OCI-LY7 (cell line): ENCODE results near the gene AJUBA. TPM values are rescaled to one million over a fixed set of nuclear protein-coding genes. Genes with fewer than 3 reads are reported as not detected.

Experiments used
- BruUV-seq: library from RNA; stranded (reverse); fragments of 400-500 nt; replicated peaks from 2 replicates; lab custom pipeline; 2021; lab: Mats Ljungman, UMichigan
- CTCF ChIA-PET: fragments of 300-600 bp; sonication (Branson Sonifier 250); formaldehyde crosslinking; loops from one replicate; lab custom pipeline; 2022; ENCODE audit warnings: antibody characterized with exemption; ENCODE audit not compliant: unreplicated experiment; lab: Charles Lee
- POLR2A ChIA-PET: fragments of 300-600 bp; sonication (Branson Sonifier 250); formaldehyde crosslinking; loops from one replicate; lab custom pipeline; 2022; ENCODE audit warnings: antibody characterized with exemption; lab: Charles Lee
- DNase-seq: peaks from one replicate; pipeline ENCODE4 v3.0.0-alpha.2; 2015; ENCODE audit warnings: low spot score
- H2AFZ ChIP-seq: fragments of 200-600 bp; sonication (generic), shearing (Covaris generic); 2 replicates; pipeline ENCODE4 v1.6.1; 2014; ENCODE audit warnings: mild to moderate bottlenecking, antibody characterized with exemption, low read length, moderate library complexity
- H3K27ac ChIP-seq: fragments of 200-600 bp; sonication (generic); 2 replicates; pipeline ENCODE4 v1.5.1; 2014; ENCODE audit warnings: mixed run types, low read depth, mild to moderate bottlenecking, moderate library complexity, low read length, inconsistent platforms; ENCODE audit not compliant: poor library complexity, severe bottlenecking
- H3K36me3 ChIP-seq: fragments of 200-600 bp; sonication (generic); 2 replicates; pipeline ENCODE4 v1.6.1; 2014; ENCODE audit warnings: mild to moderate bottlenecking, antibody characterized with exemption, low read length, moderate library complexity, mixed read lengths; ENCODE audit not compliant: insufficient read depth
- H3K4me1 ChIP-seq: fragments of 200-600 bp; sonication (generic); 2 replicates; pipeline ENCODE4 v1.5.1; 2014; ENCODE audit warnings: mild to moderate bottlenecking, low read length; ENCODE audit not compliant: insufficient read depth, poor library complexity, severe bottlenecking
- H3K4me2 ChIP-seq: fragments of 200-600 bp; sonication (generic); 2 replicates; pipeline ENCODE4 v1.6.1; 2014; ENCODE audit warnings: mild to moderate bottlenecking, low read length
- H3K4me3 ChIP-seq: fragments of 200-600 bp; sonication (generic); 2 replicates; pipeline ENCODE4 v1.5.1; 2014; ENCODE audit warnings: mild to moderate bottlenecking, low read depth, low read length; ENCODE audit not compliant: poor library complexity, severe bottlenecking
- H3K79me2 ChIP-seq: fragments of 200-600 bp; sonication (generic); 2 replicates; pipeline ENCODE4 v1.6.1; 2016; ENCODE audit warnings: low read depth, mild to moderate bottlenecking, low read length, moderate library complexity, mixed read lengths; ENCODE audit not compliant: insufficient read depth
- H3K9me2 ChIP-seq: fragments of 200-600 bp; sonication (generic); 2 replicates; pipeline ENCODE4 v1.6.1; 2016; ENCODE audit warnings: mild to moderate bottlenecking, low read length, mixed read lengths; ENCODE audit not compliant: insufficient read depth
- H3K9me3 ChIP-seq: fragments of 200-600 bp; sonication (generic); 2 replicates; pipeline ENCODE4 v1.6.1; 2014; ENCODE audit warnings: mild to moderate bottlenecking, mixed run types, low read length, mixed read lengths
- H4K20me1 ChIP-seq: fragments of 200-600 bp; sonication (generic); 2 replicates; pipeline ENCODE4 v1.6.1; 2014; ENCODE audit warnings: mild to moderate bottlenecking, antibody characterized with exemption, low read length, moderate library complexity, mixed read lengths; ENCODE audit not compliant: insufficient read depth
- EZH2phosphoT487 ChIP-seq: fragments of 200-600 bp; sonication (generic); IDR thresholded peaks from 2 replicates; pipeline ENCODE4 v1.6.1; 2018; ENCODE audit warnings: low read depth, borderline replicate concordance, mild to moderate bottlenecking, mixed run types, antibody characterized with exemption, low read length, moderate library complexity, mixed read lengths
- intact Hi-C: fragments of 100-400 bp; cut with micrococcal nuclease; formaldehyde crosslinking; loops from one replicate; pipeline ENCODE4 v1.10.0; 2022; ENCODE audit not compliant: unreplicated experiment
- total RNA-seq, 2 experiments: library from RNA; depleted of rRNA in 1 of 2; stranded (reverse); fragments of >200 nt in 1 of 2; shearing (Covaris generic) in 1 of 2; gene quantifications; 2 replicates each; pipeline ENCODE4 v1.2.3, GENCODE V29; 2014 to 2022
- TF ChIP-seq, protein P1 (sequence below): fragments of 200-600 bp; sonication (generic); conservative IDR thresholded peaks from 2 replicates; pipeline ENCODE4 v1.5.1; 2014; ENCODE audit warnings: mild to moderate bottlenecking, antibody characterized with exemption, low read length, moderate library complexity, mixed read lengths

The AJUBA gene
- total RNA-seq, 2 experiments from 2014 or later, result 0.22 to 0.88 TPM

DNA sequence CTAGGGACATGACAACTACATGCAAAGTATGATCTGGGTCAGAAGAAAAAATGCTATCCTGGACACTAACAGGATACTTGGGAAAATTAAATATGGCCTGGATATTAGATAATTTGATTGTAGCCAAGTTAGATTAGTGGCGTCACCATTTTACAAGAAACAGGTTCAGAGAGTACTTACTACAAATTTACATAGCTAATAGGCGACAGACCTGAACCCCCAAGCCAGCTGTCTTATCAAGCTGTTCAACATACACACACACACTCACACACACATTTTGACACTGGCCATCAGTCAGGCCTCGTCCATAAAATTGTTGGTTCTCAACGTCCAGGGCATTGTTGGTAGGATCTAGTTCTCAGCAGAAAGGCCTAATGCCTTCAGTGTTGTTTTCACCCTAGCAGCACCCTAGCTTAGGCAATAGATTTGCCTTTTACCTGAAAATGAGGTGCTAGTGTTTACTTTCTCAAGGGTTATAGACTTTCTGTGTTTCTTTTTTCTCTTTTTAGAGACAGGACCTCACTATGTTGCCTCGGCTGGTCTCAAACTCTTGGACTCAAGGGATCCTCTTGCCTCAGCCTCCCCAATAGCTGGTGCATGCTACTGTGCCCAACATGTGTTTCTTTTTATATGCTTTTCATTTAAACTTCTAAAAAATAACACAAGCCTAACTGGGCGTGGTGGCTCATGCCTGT lies 30.9 kb upstream of the AJUBA start:
- Histone ChIP-seq H3K36me3 (no peaks in the 10 kb centered on the region), H3K4me3 (no peak overlapping the region), H3K9me2 (no peaks in the 10 kb centered on the region), H2AFZ (peak overlapping the region; percentile 10; the same call in 1 of the 2 replicates), H3K79me2 (peaks cover 11% of the 10 kb centered on the region; the same call in 1 of the 2 replicates), H3K4me2 (no peak overlapping the region), H3K27ac (no peak overlapping the region), H3K9me3 (no peaks in the 10 kb centered on the region), H3K4me1 (peaks cover 20% of the 10 kb centered on the region), H4K20me1 (no peaks in the 10 kb centered on the region)
- ChIA-PET CTCF (interaction anchor here (1.5 kb wide), 1 partner anchor 27 kb away, joined by 3 read pairs; no protein-coding TSS in a partner anchor), POLR2A (interaction anchor here (0.8 kb wide), 1 partner anchor 447 kb away, joined by 4 read pairs; no protein-coding TSS in a partner anchor)
- no peak for TF ChIP-seq EZH2phosphoT487
- DNase-seq, result no peak
- BruUV-seq, result no TSS peak
- intact Hi-C loops, result no loop called here

DNA sequence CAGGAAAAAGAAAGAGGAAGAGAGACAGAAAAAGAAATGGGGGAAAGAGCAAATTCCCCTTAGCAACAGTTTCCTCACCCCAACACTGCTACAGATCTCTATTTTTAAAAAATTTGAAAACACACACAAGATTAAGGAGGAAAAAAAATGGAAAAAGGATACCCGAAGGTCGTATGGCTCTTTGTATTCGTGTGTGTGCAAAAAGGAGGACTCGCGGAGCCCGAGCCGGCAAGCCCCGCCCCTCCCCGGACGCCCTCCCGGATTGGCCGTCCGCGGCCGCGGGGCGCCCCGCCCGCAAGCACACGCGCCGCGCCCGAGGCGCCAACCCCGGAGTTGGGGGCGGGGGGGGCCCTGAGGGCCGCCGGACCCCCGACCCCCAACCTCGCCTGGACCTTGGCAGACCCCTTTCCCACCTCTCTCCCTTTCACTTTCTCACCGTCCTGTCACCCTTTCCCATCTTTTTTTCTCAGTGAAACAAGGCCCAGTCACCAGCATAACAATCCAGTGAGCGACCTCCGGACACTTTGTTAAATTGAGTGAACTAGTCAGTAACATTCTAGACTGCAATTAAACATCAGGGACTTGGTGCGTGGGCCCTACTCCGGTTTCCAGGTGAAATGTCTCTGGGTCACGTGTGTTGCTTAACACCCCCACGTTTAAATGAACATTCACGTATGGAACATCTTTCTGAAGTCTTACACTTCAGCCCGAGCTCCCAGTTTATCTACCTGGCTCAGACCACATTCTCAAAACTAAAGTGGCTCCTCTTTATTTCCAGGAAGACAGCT lies 27.8 kb upstream of the AJUBA start, which contains the start of gene C14orf93:
C14orf93 (minus strand) TSS at position 205 of the 788 bp plus-strand sequence. CDS start 11,120 bp downstream, outside the sequence.
- Histone ChIP-seq H3K9me2 (no peaks in the 10 kb centered on the region), H3K27ac (peak within 1 kb of the TSS; percentile 82), H3K4me1 (peaks cover 44% of the 10 kb centered on the region), H4K20me1 (no peaks in the 10 kb centered on the region), H3K79me2 (peaks cover 32% of the 10 kb centered on the region; the same call in 1 of the 2 replicates), H3K4me3 (peak within 1 kb of the TSS; percentile 68), H3K4me2 (peak within 1 kb of the TSS; percentile 100), H3K36me3 (no peaks in the 10 kb centered on the region), H2AFZ (peak within 1 kb of the TSS; percentile 99), H3K9me3 (no peaks in the 10 kb centered on the region)
- ChIA-PET POLR2A (interaction anchor here (0.5 to 2.0 kb wide), 5 partner anchors 9 to 283 kb away, joined by 3 to 11 read pairs (median 3); no protein-coding TSS in a partner anchor), CTCF (no interaction called here)
- BruUV-seq, result no TSS peak
- intact Hi-C loops, result loop anchor here (1.0 to 5.0 kb wide), 4 partner anchors 24 to 453 kb away; partner anchors contain the start of genes LRP10, PPP1R3E and PSMB5
- DNase-seq, result peak; percentile 86
- TF ChIP-seq EZH2phosphoT487, result no peak
- TF ChIP-seq, protein P1, sequence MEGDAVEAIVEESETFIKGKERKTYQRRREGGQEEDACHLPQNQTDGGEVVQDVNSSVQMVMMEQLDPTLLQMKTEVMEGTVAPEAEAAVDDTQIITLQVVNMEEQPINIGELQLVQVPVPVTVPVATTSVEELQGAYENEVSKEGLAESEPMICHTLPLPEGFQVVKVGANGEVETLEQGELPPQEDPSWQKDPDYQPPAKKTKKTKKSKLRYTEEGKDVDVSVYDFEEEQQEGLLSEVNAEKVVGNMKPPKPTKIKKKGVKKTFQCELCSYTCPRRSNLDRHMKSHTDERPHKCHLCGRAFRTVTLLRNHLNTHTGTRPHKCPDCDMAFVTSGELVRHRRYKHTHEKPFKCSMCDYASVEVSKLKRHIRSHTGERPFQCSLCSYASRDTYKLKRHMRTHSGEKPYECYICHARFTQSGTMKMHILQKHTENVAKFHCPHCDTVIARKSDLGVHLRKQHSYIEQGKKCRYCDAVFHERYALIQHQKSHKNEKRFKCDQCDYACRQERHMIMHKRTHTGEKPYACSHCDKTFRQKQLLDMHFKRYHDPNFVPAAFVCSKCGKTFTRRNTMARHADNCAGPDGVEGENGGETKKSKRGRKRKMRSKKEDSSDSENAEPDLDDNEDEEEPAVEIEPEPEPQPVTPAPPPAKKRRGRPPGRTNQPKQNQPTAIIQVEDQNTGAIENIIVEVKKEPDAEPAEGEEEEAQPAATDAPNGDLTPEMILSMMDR, result no peak

DNA sequence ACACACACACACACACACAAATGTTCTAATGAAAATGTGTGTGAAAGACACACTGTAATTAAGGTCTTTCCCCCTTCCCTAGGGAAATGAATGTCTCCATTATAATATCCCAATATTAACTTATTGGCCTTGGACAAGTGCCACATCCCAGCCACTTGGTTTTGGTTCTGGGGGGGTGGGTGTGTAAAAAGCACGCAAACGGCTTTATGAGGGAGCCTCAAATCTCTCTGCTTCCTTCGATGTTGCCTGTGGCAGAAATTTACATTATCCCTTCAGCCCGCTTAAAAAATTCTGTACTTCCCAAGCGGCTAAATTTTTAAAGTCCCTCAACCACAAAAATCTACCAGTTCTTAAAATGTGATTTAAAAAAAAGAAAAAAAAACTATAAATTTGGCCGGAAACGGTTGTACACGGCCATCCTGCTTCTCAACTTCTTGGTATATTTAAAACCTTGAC lies 27.2 kb upstream of the AJUBA start:
- peak overlapping the region; percentile 82 for H3K27ac ChIP-seq
- CTCF ChIA-PET, result interaction anchor here (0.8 kb wide), 1 partner anchor 48 kb away, joined by 4 read pairs; no protein-coding TSS in a partner anchor
- no peak for DNase-seq
- no peaks in the 10 kb centered on the region for H3K9me3 ChIP-seq
- intact Hi-C loops, result loop anchor here (5.0 kb wide), 3 partner anchors 137 to 452 kb away; partner anchors contain the start of genes LRP10 and PPP1R3E
- H4K20me1 ChIP-seq, result no peaks in the 10 kb centered on the region
- H3K9me2 ChIP-seq, result no peaks in the 10 kb centered on the region
- H3K36me3 ChIP-seq, result no peaks in the 10 kb centered on the region
- peak overlapping the region; percentile 68 for H3K4me3 ChIP-seq
- POLR2A ChIA-PET, result interaction anchor here (1.2 kb wide), 1 partner anchor 14 kb away, joined by 3 read pairs; no protein-coding TSS in a partner anchor
- H3K4me1 ChIP-seq, result peaks cover 44% of the 10 kb centered on the region
- no peak for TF ChIP-seq EZH2phosphoT487
- TF ChIP-seq, protein P1, result no peak
- H2AFZ ChIP-seq, result peak overlapping the region; percentile 99
- TSS peak; percentile 93 for BruUV-seq
- peaks cover 32% of the 10 kb centered on the region; the same call in 1 of the 2 replicates for H3K79me2 ChIP-seq
- H3K4me2 ChIP-seq, result peak overlapping the region; percentile 100
